Rectal smooth muscle tissue (tissue), 1 donor: ENCODE measurements around the gene TMEM141.

ENCODE experiments used
- H3K27ac ChIP-seq: one replicate; pipeline ENCODE4 v1.7.0; 2013; ENCODE audit warnings: low read depth, low read length, inconsistent platforms
- H3K27me3 ChIP-seq: one replicate; pipeline ENCODE4 v1.7.0; 2013; ENCODE audit warnings: low read length; ENCODE audit not compliant: control insufficient read depth, insufficient read depth
- H3K36me3 ChIP-seq: one replicate; pipeline ENCODE4 v1.7.0; 2013; ENCODE audit warnings: low read length; ENCODE audit not compliant: control insufficient read depth, insufficient read depth
- H3K4me1 ChIP-seq: one replicate; pipeline ENCODE4 v1.7.0; 2013; ENCODE audit warnings: low read length; ENCODE audit not compliant: control insufficient read depth, insufficient read depth
- H3K4me3 ChIP-seq: one replicate; pipeline ENCODE4 v1.7.0; 2013; ENCODE audit warnings: low read length
- H3K9ac ChIP-seq: one replicate; pipeline ENCODE4 v1.7.0; 2013; ENCODE audit warnings: low read length

TMEM141 gene

GRCh38 chr9:136806067-136806466, 14.9 kb downstream of the TMEM141 start:
- Histone ChIP-seq H3K9ac (no peak overlapping the region), H3K27ac (no peak overlapping the region), H3K4me1 (peaks cover 15% of the 10 kb centered on the region), H3K27me3 (peaks cover under 1% of the 10 kb centered on the region), H3K4me3 (no peak overlapping the region), H3K36me3 (peaks cover 3% of the 10 kb centered on the region)

DNA sequence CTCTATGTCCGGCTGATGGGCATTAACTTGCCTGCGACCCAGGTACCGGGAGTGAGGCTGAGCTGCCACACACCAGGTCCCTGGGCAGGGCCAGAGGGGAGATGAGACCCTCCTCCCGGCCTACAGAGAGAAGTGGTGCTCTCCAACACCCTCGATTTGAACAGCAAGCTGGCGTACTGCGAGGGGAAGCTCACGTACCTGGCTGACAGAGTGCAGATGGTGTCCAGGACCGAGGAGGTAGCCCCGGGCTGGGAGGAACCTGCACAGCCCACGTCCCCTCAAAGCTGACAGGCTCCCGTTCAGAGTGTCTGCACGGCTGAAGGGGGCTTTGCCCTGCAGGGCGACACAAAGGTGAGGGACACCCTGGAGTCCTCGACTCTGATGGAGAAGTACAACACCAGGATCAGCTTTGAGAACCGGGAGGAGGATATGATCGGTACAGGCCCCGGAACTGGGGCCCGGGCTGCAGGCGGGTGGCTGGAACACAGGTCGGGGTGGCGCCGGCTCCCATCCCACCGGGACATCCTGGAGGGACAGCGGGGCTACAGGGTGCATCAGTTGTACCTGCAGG, 15.6 kb downstream of the TMEM141 start:
- Histone ChIP-seq H3K4me1 (peaks cover 15% of the 10 kb centered on the region), H3K9ac (no peak overlapping the region), H3K27me3 (no peaks in the 10 kb centered on the region), H3K4me3 (peak overlapping the region; percentile 59), H3K36me3 (peaks cover 3% of the 10 kb centered on the region), H3K27ac (peak overlapping the region; percentile 75)

- peak within 1 kb of the TSS; percentile 89 for H3K4me3 ChIP-seq
- peak within 1 kb of the TSS; percentile 75 for H3K27ac ChIP-seq
Observed at GRCh38 chr9:136807281-136808074, 16.3 kb downstream of the TMEM141 start, which contains the start of gene RABL6. RABL6 (plus strand) TSS chr9:136807948; CDS start chr9:136808197, 249 bp downstream.

GRCh38 chr9:136808075-136808805, 17.1 kb downstream of the TMEM141 start:
- H3K4me1 ChIP-seq: peaks cover 15% of the 10 kb centered on the region
- peak overlapping the region; percentile 49 for H3K9ac ChIP-seq
- peak overlapping the region; percentile 89 for H3K4me3 ChIP-seq
- no peaks in the 10 kb centered on the region for H3K27me3 ChIP-seq
- H3K27ac ChIP-seq: peak overlapping the region; percentile 55
- H3K36me3 ChIP-seq: peaks cover 5% of the 10 kb centered on the region

More at GRCh38 chr9:136807281-136808074, 16.3 kb downstream of the TMEM141 start, which contains the start of gene RABL6:
- peak within 1 kb of the TSS; percentile 61 for H3K9ac ChIP-seq
- H3K27me3 ChIP-seq: no peaks in the 10 kb centered on the region
- peaks cover 3% of the 10 kb centered on the region for H3K36me3 ChIP-seq
- H3K4me1 ChIP-seq: peaks cover 15% of the 10 kb centered on the region

- H3K9ac ChIP-seq: no peak overlapping the region
- no peak overlapping the region for H3K27ac ChIP-seq
- no peaks in the 10 kb centered on the region for H3K27me3 ChIP-seq
- peak overlapping the region; percentile 89 for H3K4me3 ChIP-seq
- H3K4me1 ChIP-seq: peaks cover 15% of the 10 kb centered on the region
- peaks cover 5% of the 10 kb centered on the region for H3K36me3 ChIP-seq
Observed at GRCh38 chr9:136808806-136809158, 17.6 kb downstream of the TMEM141 start.

GRCh38 chr9:136814725-136815421, 23.7 kb downstream of the TMEM141 start:
- H3K27ac ChIP-seq: no peak overlapping the region
- H3K27me3 ChIP-seq: no peaks in the 10 kb centered on the region
- H3K4me1 ChIP-seq: no peaks in the 10 kb centered on the region
- no peak overlapping the region for H3K4me3 ChIP-seq
- no peak overlapping the region for H3K9ac ChIP-seq
- H3K36me3 ChIP-seq: peaks cover 8% of the 10 kb centered on the region

DNA sequence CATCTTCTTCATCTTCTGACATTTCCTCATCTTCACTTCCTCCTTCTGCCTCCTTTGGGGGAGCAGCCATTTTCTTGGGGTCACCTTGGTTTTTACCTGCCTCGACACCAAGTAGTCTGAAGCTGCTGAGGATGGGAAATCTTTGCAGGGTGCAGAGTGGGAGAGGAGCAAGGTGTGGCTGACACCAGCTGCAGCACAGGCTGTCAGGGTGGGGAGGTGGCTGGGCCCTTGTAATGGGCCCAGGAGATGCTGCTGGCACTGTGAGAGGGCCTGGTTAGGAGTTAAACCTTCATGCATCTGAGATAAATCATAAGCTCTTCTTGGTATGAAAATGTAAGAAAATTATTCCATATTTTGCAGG, 24.3 kb downstream of the TMEM141 start:
- no peak overlapping the region for H3K9ac ChIP-seq
- no peaks in the 10 kb centered on the region for H3K4me1 ChIP-seq
- H3K4me3 ChIP-seq: no peak overlapping the region
- H3K27ac ChIP-seq: no peak overlapping the region
- peaks cover 8% of the 10 kb centered on the region for H3K36me3 ChIP-seq
- no peaks in the 10 kb centered on the region for H3K27me3 ChIP-seq

DNA sequence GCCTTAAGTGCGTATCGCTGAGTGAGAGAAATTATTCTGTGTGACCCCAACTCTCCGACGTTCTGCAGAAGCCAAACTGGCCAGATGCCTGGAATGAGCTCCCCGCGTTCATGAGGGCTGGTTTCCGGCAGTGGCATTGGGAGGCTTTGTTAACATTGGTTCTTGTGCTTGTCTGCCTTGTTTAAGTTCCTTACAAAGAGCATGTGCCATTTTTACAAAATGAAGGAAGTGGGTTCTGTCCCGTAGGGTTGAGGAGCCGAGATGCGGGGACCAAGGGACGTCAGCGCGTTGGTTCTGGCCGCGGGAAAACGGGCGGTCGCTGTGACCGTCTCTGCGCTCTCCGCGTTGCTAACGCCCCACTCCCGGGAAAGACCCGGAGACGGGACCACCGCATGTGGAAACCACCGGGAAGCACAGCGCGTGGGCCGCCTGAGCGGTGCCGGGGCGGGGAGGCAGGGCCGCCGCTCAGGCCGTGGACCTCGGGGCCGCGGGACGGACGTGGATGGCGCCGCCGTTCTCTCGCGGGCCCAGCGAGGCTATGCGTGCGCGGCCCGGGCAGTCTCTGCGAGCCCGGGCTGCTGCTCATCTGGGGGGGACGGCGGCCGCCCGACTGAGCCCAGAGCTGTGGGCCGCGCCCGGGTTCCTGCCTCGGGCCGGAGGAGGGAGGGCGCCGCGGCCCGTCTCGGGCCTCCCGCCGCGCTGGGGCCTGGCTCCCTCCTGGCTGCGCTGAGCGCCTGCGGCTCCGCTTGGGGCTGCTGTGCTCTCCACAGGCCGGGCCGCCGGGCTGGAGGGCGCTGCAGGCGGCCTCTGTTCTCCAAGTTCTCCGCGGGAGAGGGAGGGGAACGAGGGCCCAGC, 30.1 kb downstream of the TMEM141 start:
- Histone ChIP-seq H3K4me1 (no peaks in the 10 kb centered on the region), H3K4me3 (peak overlapping the region; percentile 10), H3K36me3 (peaks cover 13% of the 10 kb centered on the region), H3K27me3 (no peaks in the 10 kb centered on the region), H3K27ac (no peak overlapping the region), H3K9ac (no peak overlapping the region)

DNA sequence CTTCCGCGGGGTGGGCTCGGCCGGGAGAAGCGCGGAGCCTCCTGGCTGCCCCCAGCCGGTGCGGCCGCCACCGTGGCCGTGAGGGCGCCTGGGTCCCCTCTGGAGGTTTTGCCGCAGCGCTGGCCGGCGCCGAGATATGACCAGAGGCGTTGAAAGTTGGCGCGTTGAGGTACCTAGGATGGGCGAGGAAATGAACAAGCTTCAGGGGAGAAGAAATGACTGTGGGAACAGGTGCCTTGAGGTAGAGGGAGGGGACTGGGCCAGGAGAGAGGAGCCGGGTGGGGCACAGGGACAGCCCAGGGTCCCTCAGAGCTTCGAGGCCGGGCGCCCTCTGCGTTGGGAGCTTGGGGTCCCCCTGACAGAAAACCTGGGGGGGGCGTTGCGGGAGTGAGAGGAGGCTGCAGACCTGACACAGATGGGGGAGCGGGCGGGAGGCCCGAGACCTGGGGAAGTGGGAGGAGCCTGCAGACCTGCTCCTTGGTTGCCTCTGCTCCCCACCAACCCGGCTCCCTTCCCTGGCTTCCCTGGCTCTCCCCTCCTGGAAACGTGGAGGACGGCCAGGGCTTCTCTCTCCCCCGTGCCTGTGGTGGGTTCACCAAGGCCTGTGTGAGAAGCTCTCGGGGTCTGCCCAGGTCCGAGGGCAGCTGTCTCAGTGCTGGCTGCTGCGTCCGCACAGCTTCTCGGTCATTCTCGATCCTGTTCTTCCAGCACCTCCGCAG, 30.8 kb downstream of the TMEM141 start:
- Histone ChIP-seq H3K4me3 (peak overlapping the region; percentile 4), H3K9ac (no peak overlapping the region), H3K27me3 (no peaks in the 10 kb centered on the region), H3K4me1 (no peaks in the 10 kb centered on the region), H3K27ac (no peak overlapping the region), H3K36me3 (peaks cover 15% of the 10 kb centered on the region)

GRCh38 chr9:136823136-136824046, 32.2 kb downstream of the TMEM141 start:
- Histone ChIP-seq H3K4me1 (no peaks in the 10 kb centered on the region), H3K27ac (no peak overlapping the region), H3K36me3 (peaks cover 17% of the 10 kb centered on the region), H3K4me3 (no peak overlapping the region), H3K9ac (no peak overlapping the region), H3K27me3 (no peaks in the 10 kb centered on the region)
